Neural cell (in vitro differentiated cells): ENCODE measurements around the gene ABCF2. TPM values are rescaled to one million over a fixed set of nuclear protein-coding genes. Genes with fewer than 3 reads are reported as not detected.

ENCODE experiments used
- H2AFZ ChIP-seq: fragments of 200-600, 300-800 bp; sonication (generic), shearing (Covaris generic); 2 replicates; pipeline ENCODE4 v1.6.0; 2014; ENCODE audit warnings: low read depth, mild to moderate bottlenecking, antibody characterized with exemption, low read length, moderate library complexity
- H3F3A ChIP-seq: fragments of 200-600 bp; shearing (Covaris generic); 2 replicates; pipeline ENCODE4 v1.6.1; 2016; ENCODE audit warnings: mild to moderate bottlenecking, moderate library complexity, mixed read lengths, antibody characterized with exemption, low read length; ENCODE audit not compliant: insufficient read depth, poor library complexity, severe bottlenecking
- H3K27ac ChIP-seq: fragments of 200-600, 300-800 bp; sonication (generic), shearing (Covaris generic); 2 replicates; pipeline ENCODE4 v1.5.1; 2014; ENCODE audit warnings: mild to moderate bottlenecking, low read length, moderate library complexity
- H3K27me3 ChIP-seq: fragments of 300-800, 200-600 bp; sonication (generic), shearing (Covaris generic); 2 replicates; pipeline ENCODE4 v1.6.0; 2014; ENCODE audit warnings: mild to moderate bottlenecking, low read depth, low read length, moderate library complexity; ENCODE audit not compliant: insufficient read depth
- H3K36me3 ChIP-seq: fragments of 300-800, 200-600 bp; sonication (generic), shearing (Covaris generic); 2 replicates; pipeline ENCODE4 v1.5.1; 2014; ENCODE audit warnings: mild to moderate bottlenecking, antibody characterized with exemption, low read length, moderate library complexity; ENCODE audit not compliant: insufficient read depth
- H3K4me2 ChIP-seq: fragments of 300-800, 200-600 bp; sonication (generic), shearing (Covaris generic); 2 replicates; pipeline ENCODE4 v1.6.0; 2014; ENCODE audit warnings: mild to moderate bottlenecking, low read length
- H3K4me3 ChIP-seq: fragments of 300-800, 200-600 bp; sonication (generic), shearing (Covaris generic); 2 replicates; pipeline ENCODE4 v1.5.1; 2014; ENCODE audit warnings: mild to moderate bottlenecking, low read length, moderate library complexity
- H3K79me2 ChIP-seq: fragments of 200-600 bp; shearing (Covaris generic); replicated peaks from 2 replicates; pipeline ENCODE4 v1.6.0; 2014; ENCODE audit warnings: mild to moderate bottlenecking, low read length, moderate library complexity; ENCODE audit not compliant: insufficient read depth
- H3K9ac ChIP-seq: fragments of 300-800, 200-600 bp; sonication (generic), shearing (Covaris generic); 2 replicates; pipeline ENCODE4 v1.6.1; 2016; ENCODE audit warnings: mild to moderate bottlenecking, low read length, mixed read lengths
- H3K9me2 ChIP-seq: fragments of 200-600 bp; shearing (Covaris generic); 2 replicates; pipeline ENCODE4 v1.6.1; 2016; ENCODE audit warnings: mild to moderate bottlenecking, low read length, mixed read lengths; ENCODE audit not compliant: insufficient read depth
- H3K9me3 ChIP-seq: fragments of 200-600, 300-800 bp; sonication (generic), shearing (Covaris generic); 2 replicates; pipeline ENCODE4 v1.6.1; 2016; ENCODE audit warnings: mild to moderate bottlenecking, mixed run types, low read length, moderate library complexity, mixed read lengths
- H4K20me1 ChIP-seq: fragments of 200-600 bp; shearing (Covaris generic); 2 replicates; pipeline ENCODE4 v1.6.1; 2016; ENCODE audit warnings: mild to moderate bottlenecking, mixed run types; ENCODE audit not compliant: insufficient read depth
- EP300 ChIP-seq: fragments of 450-650 bp; conservative IDR thresholded peaks from 2 replicates; pipeline ENCODE4 v1.6.1; 2014; ENCODE audit warnings: antibody characterized with exemption, mild to moderate bottlenecking, moderate library complexity; ENCODE audit not compliant: poor library complexity, severe bottlenecking
- EZH2 ChIP-seq: fragments of 200-600, 300-800 bp; shearing (Covaris generic), sonication (generic); IDR thresholded peaks from 2 replicates; pipeline ENCODE4 v1.6.1; 2014; ENCODE audit warnings: antibody characterized with exemption, low read length, borderline replicate concordance, mild to moderate bottlenecking; ENCODE audit not compliant: insufficient read depth, poor library complexity, severe bottlenecking
- MXI1 ChIP-seq: fragments of 450-650 bp; conservative IDR thresholded peaks from 2 replicates; pipeline ENCODE4 v1.6.1; 2014; ENCODE audit warnings: antibody characterized with exemption, mild to moderate bottlenecking; ENCODE audit not compliant: poor library complexity, severe bottlenecking
- POLR2AphosphoS5 ChIP-seq: IDR thresholded peaks from 2 replicates; pipeline ENCODE4 v1.6.1; 2012
- RAD21 ChIP-seq: fragments of 450-650 bp; conservative IDR thresholded peaks from 2 replicates; pipeline ENCODE4 v1.6.1; 2014; ENCODE audit warnings: antibody characterized with exemption, mild to moderate bottlenecking, moderate library complexity
- SMC3 ChIP-seq: fragments of 450-650 bp; conservative IDR thresholded peaks from 2 replicates; pipeline ENCODE4 v1.6.1; 2014; ENCODE audit warnings: antibody characterized with exemption, mild to moderate bottlenecking, moderate library complexity; ENCODE audit not compliant: poor library complexity
- TAF1 ChIP-seq: IDR thresholded peaks from 2 replicates; pipeline ENCODE4 v1.6.1; 2012; ENCODE audit warnings: low read depth
- polyA plus RNA-seq: library from polyadenylated mRNA; depleted of rRNA; stranded (reverse); fragments of >200 nt; gene quantifications from 2 replicates; pipeline ENCODE4 v1.2.3, GENCODE V29; 2014
- TF ChIP-seq, protein P1 (sequence below): fragments of 450-650 bp; IDR thresholded peaks from 2 replicates; pipeline ENCODE4 v1.5.1; 2014; ENCODE audit warnings: antibody characterized with exemption, mild to moderate bottlenecking, moderate library complexity; ENCODE audit not compliant: poor library complexity, severe bottlenecking
- TF ChIP-seq, protein P2 (sequence below): IDR thresholded peaks from 2 replicates; pipeline ENCODE4 v1.6.1; 2012; ENCODE audit warnings: borderline replicate concordance

The ABCF2 gene
- polyA plus RNA-seq, 1 donor from 2014 or later, result 32.7 TPM

DNA sequence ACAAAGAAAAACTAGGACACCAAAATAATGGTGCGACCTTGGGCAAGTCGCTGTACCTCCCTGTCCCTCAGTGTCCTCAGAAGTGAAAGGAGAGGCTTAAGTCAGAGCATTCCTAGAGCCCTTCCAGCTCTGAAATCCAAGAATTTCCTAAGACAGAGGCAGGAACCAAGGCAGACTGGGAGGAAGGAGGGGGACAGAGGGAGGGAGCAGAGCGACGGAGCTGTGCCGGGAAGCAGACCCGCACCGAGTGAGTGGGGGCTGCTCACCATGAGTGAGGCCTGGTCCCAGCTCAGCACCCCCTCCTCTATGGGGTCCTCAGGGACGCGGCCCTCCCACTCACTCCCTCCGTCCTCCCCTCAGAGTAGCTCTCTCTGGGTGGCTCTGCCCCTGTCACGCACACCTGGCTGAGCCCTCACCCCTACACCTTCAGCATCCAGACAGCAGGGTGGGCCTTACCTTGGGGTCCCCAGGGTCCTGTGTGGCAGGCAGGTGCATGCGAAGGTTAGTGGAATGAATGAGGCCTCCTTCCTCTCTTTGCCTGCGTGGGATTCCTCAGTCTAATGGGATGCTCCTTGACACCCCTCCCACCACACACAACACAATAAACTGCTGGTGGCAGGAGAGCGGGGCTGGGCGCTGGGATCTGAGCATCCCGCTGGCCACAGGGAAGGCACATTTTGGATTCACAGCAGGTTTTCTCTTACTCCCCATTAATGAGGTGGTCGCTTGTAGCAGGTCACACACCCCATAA is 26.1 kb upstream of the ABCF2 start:
- H3K27ac ChIP-seq, result peak overlapping the region; percentile 98
- H3K27me3 ChIP-seq, result no peaks in the 10 kb centered on the region
- no peaks in the 10 kb centered on the region for H4K20me1 ChIP-seq
- H3K79me2 ChIP-seq, result no peaks in the 10 kb centered on the region
- H3K4me3 ChIP-seq, result peak overlapping the region; percentile 79
- no peaks in the 10 kb centered on the region for H3K9me3 ChIP-seq
- no peaks in the 10 kb centered on the region for H3K36me3 ChIP-seq
- no peaks in the 10 kb centered on the region for H3F3A ChIP-seq
- TF ChIP-seq, protein P1, sequence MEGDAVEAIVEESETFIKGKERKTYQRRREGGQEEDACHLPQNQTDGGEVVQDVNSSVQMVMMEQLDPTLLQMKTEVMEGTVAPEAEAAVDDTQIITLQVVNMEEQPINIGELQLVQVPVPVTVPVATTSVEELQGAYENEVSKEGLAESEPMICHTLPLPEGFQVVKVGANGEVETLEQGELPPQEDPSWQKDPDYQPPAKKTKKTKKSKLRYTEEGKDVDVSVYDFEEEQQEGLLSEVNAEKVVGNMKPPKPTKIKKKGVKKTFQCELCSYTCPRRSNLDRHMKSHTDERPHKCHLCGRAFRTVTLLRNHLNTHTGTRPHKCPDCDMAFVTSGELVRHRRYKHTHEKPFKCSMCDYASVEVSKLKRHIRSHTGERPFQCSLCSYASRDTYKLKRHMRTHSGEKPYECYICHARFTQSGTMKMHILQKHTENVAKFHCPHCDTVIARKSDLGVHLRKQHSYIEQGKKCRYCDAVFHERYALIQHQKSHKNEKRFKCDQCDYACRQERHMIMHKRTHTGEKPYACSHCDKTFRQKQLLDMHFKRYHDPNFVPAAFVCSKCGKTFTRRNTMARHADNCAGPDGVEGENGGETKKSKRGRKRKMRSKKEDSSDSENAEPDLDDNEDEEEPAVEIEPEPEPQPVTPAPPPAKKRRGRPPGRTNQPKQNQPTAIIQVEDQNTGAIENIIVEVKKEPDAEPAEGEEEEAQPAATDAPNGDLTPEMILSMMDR, result no peak
- no peak for TF ChIP-seq TAF1
- TF ChIP-seq EP300, result no peak
- TF ChIP-seq MXI1, result no peak
- no peak for TF ChIP-seq POLR2AphosphoS5
- TF ChIP-seq, protein P2, sequence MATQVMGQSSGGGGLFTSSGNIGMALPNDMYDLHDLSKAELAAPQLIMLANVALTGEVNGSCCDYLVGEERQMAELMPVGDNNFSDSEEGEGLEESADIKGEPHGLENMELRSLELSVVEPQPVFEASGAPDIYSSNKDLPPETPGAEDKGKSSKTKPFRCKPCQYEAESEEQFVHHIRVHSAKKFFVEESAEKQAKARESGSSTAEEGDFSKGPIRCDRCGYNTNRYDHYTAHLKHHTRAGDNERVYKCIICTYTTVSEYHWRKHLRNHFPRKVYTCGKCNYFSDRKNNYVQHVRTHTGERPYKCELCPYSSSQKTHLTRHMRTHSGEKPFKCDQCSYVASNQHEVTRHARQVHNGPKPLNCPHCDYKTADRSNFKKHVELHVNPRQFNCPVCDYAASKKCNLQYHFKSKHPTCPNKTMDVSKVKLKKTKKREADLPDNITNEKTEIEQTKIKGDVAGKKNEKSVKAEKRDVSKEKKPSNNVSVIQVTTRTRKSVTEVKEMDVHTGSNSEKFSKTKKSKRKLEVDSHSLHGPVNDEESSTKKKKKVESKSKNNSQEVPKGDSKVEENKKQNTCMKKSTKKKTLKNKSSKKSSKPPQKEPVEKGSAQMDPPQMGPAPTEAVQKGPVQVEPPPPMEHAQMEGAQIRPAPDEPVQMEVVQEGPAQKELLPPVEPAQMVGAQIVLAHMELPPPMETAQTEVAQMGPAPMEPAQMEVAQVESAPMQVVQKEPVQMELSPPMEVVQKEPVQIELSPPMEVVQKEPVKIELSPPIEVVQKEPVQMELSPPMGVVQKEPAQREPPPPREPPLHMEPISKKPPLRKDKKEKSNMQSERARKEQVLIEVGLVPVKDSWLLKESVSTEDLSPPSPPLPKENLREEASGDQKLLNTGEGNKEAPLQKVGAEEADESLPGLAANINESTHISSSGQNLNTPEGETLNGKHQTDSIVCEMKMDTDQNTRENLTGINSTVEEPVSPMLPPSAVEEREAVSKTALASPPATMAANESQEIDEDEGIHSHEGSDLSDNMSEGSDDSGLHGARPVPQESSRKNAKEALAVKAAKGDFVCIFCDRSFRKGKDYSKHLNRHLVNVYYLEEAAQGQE, result peak; percentile 48
- no peak for TF ChIP-seq EZH2
- no peak for TF ChIP-seq RAD21
- TF ChIP-seq SMC3, result peak; percentile 17
- peak overlapping the region; percentile 97 for H3K4me2 ChIP-seq
- H3K9me2 ChIP-seq, result no peaks in the 10 kb centered on the region
- H2AFZ ChIP-seq, result no peak overlapping the region
- peak overlapping the region; percentile 96 for H3K9ac ChIP-seq

DNA sequence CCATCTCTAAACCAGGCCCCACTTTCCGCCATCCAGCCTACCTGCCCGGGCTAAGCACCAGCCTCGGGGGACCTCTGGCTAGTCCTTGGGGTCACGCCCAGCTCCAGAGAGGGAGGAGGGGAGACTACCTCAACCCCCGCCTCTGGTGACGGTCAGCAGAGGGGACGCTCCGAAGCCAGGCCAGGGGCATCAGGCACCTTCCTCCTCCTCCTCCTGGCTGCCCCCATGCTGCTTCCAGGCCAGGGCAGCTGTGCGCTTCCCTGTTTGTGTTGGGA is 25.5 kb upstream of the ABCF2 start:
- no peaks in the 10 kb centered on the region for H3K9me3 ChIP-seq
- no peaks in the 10 kb centered on the region for H3K79me2 ChIP-seq
- no peaks in the 10 kb centered on the region for H3K27me3 ChIP-seq
- peak overlapping the region; percentile 97 for H3K4me2 ChIP-seq
- H3K27ac ChIP-seq, result peak overlapping the region; percentile 98
- peak overlapping the region; percentile 96 for H3K9ac ChIP-seq
- peak overlapping the region; percentile 90 for H2AFZ ChIP-seq
- TF ChIP-seq MXI1, result no peak
- H3K4me3 ChIP-seq, result peak overlapping the region; percentile 79
- no peaks in the 10 kb centered on the region for H3K36me3 ChIP-seq
- H4K20me1 ChIP-seq, result no peaks in the 10 kb centered on the region
- H3K9me2 ChIP-seq, result no peaks in the 10 kb centered on the region
- H3F3A ChIP-seq, result peaks cover 3% of the 10 kb centered on the region
